Ishikawa (cell line): Measurements from ENCODE around the gene CAMK2D.

Source experiments
- CEBPB ChIP-seq: IDR thresholded peaks from 2 replicates; pipeline ENCODE4 v1.6.1; 2012
- CREB1 ChIP-seq: IDR thresholded peaks from 2 replicates; pipeline ENCODE4 v1.6.1; 2012; ENCODE audit warnings: low read depth
- EP300 ChIP-seq: IDR thresholded peaks from 2 replicates; pipeline ENCODE4 v1.6.1; 2012; ENCODE audit warnings: borderline replicate concordance
- MAX ChIP-seq: IDR thresholded peaks from 2 replicates; pipeline ENCODE4 v1.6.1; 2012
- NFIC ChIP-seq: IDR thresholded peaks from 2 replicates; pipeline ENCODE4 v1.6.1; 2012
- RAD21 ChIP-seq: IDR thresholded peaks from 2 replicates; pipeline ENCODE4 v1.6.1; 2012; ENCODE audit warnings: low read depth
- TAF1 ChIP-seq: IDR thresholded peaks from 2 replicates; pipeline ENCODE4 v1.6.1; 2012; ENCODE audit warnings: low read depth, mild to moderate bottlenecking
- TEAD4 ChIP-seq: IDR thresholded peaks from 2 replicates; pipeline ENCODE4 v1.6.1; 2012
- ZBTB7A ChIP-seq: IDR thresholded peaks from 2 replicates; pipeline ENCODE4 v1.6.1; 2012; ENCODE audit warnings: low read depth
- TF ChIP-seq, protein P1 (sequence below): IDR thresholded peaks from 2 replicates; pipeline ENCODE4 v1.6.1; 2012; ENCODE audit warnings: low read depth, mild to moderate bottlenecking

DNA sequence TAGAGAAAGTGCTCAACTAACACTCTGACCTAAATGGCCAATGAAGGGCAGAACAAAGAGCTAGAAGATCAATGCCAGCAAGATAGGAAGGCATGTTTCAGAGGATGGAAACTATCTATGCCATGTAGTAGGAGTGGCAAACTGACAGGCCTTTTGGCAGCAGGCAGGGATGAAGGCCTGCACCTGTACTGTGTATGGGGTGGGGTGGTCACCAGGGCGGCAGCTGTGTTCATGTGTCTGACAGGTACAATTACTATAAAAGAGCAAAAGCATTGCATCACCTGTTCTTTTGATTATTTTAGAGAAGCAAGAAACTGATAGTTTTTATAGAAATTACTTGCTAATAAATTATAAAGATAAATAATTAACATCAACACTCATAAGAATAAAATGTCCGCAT, 239.1 kb downstream of the CAMK2D start:
- no peak for TF ChIP-seq MAX
- TF ChIP-seq ZBTB7A, result no peak
- no peak for TF ChIP-seq EP300
- no peak for TF ChIP-seq CREB1
- TF ChIP-seq, protein P1, sequence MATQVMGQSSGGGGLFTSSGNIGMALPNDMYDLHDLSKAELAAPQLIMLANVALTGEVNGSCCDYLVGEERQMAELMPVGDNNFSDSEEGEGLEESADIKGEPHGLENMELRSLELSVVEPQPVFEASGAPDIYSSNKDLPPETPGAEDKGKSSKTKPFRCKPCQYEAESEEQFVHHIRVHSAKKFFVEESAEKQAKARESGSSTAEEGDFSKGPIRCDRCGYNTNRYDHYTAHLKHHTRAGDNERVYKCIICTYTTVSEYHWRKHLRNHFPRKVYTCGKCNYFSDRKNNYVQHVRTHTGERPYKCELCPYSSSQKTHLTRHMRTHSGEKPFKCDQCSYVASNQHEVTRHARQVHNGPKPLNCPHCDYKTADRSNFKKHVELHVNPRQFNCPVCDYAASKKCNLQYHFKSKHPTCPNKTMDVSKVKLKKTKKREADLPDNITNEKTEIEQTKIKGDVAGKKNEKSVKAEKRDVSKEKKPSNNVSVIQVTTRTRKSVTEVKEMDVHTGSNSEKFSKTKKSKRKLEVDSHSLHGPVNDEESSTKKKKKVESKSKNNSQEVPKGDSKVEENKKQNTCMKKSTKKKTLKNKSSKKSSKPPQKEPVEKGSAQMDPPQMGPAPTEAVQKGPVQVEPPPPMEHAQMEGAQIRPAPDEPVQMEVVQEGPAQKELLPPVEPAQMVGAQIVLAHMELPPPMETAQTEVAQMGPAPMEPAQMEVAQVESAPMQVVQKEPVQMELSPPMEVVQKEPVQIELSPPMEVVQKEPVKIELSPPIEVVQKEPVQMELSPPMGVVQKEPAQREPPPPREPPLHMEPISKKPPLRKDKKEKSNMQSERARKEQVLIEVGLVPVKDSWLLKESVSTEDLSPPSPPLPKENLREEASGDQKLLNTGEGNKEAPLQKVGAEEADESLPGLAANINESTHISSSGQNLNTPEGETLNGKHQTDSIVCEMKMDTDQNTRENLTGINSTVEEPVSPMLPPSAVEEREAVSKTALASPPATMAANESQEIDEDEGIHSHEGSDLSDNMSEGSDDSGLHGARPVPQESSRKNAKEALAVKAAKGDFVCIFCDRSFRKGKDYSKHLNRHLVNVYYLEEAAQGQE, result no peak
- no peak for TF ChIP-seq TAF1
- no peak for TF ChIP-seq RAD21
- no peak for TF ChIP-seq TEAD4
- no peak for TF ChIP-seq NFIC
- no peak for TF ChIP-seq CEBPB
